Neural cell (in vitro differentiated cells): ENCODE data around the gene FNDC3B. TPM values are rescaled to one million over a fixed set of nuclear protein-coding genes. Genes with fewer than 3 reads are reported as not detected.

Experiments
- H2AFZ ChIP-seq: fragments of 200-600, 300-800 bp; sonication (generic), shearing (Covaris generic); 2 replicates; pipeline ENCODE4 v1.6.0; 2014; ENCODE audit warnings: low read depth, mild to moderate bottlenecking, antibody characterized with exemption, low read length, moderate library complexity
- H3F3A ChIP-seq: fragments of 200-600 bp; shearing (Covaris generic); 2 replicates; pipeline ENCODE4 v1.6.1; 2016; ENCODE audit warnings: mild to moderate bottlenecking, moderate library complexity, mixed read lengths, antibody characterized with exemption, low read length; ENCODE audit not compliant: insufficient read depth, poor library complexity, severe bottlenecking
- H3K27ac ChIP-seq: fragments of 200-600, 300-800 bp; sonication (generic), shearing (Covaris generic); 2 replicates; pipeline ENCODE4 v1.5.1; 2014; ENCODE audit warnings: mild to moderate bottlenecking, low read length, moderate library complexity
- H3K27me3 ChIP-seq: fragments of 300-800, 200-600 bp; sonication (generic), shearing (Covaris generic); 2 replicates; pipeline ENCODE4 v1.6.0; 2014; ENCODE audit warnings: mild to moderate bottlenecking, low read depth, low read length, moderate library complexity; ENCODE audit not compliant: insufficient read depth
- H3K36me3 ChIP-seq: fragments of 300-800, 200-600 bp; sonication (generic), shearing (Covaris generic); 2 replicates; pipeline ENCODE4 v1.5.1; 2014; ENCODE audit warnings: mild to moderate bottlenecking, antibody characterized with exemption, low read length, moderate library complexity; ENCODE audit not compliant: insufficient read depth
- H3K4me2 ChIP-seq: fragments of 300-800, 200-600 bp; sonication (generic), shearing (Covaris generic); 2 replicates; pipeline ENCODE4 v1.6.0; 2014; ENCODE audit warnings: mild to moderate bottlenecking, low read length
- H3K4me3 ChIP-seq: fragments of 300-800, 200-600 bp; sonication (generic), shearing (Covaris generic); 2 replicates; pipeline ENCODE4 v1.5.1; 2014; ENCODE audit warnings: mild to moderate bottlenecking, low read length, moderate library complexity
- H3K79me2 ChIP-seq: fragments of 200-600 bp; shearing (Covaris generic); replicated peaks from 2 replicates; pipeline ENCODE4 v1.6.0; 2014; ENCODE audit warnings: mild to moderate bottlenecking, low read length, moderate library complexity; ENCODE audit not compliant: insufficient read depth
- H3K9ac ChIP-seq: fragments of 300-800, 200-600 bp; sonication (generic), shearing (Covaris generic); 2 replicates; pipeline ENCODE4 v1.6.1; 2016; ENCODE audit warnings: mild to moderate bottlenecking, low read length, mixed read lengths
- H3K9me2 ChIP-seq: fragments of 200-600 bp; shearing (Covaris generic); 2 replicates; pipeline ENCODE4 v1.6.1; 2016; ENCODE audit warnings: mild to moderate bottlenecking, low read length, mixed read lengths; ENCODE audit not compliant: insufficient read depth
- H3K9me3 ChIP-seq: fragments of 200-600, 300-800 bp; sonication (generic), shearing (Covaris generic); 2 replicates; pipeline ENCODE4 v1.6.1; 2016; ENCODE audit warnings: mild to moderate bottlenecking, mixed run types, low read length, moderate library complexity, mixed read lengths
- H4K20me1 ChIP-seq: fragments of 200-600 bp; shearing (Covaris generic); 2 replicates; pipeline ENCODE4 v1.6.1; 2016; ENCODE audit warnings: mild to moderate bottlenecking, mixed run types; ENCODE audit not compliant: insufficient read depth
- EP300 ChIP-seq: fragments of 450-650 bp; conservative IDR thresholded peaks from 2 replicates; pipeline ENCODE4 v1.6.1; 2014; ENCODE audit warnings: antibody characterized with exemption, mild to moderate bottlenecking, moderate library complexity; ENCODE audit not compliant: poor library complexity, severe bottlenecking
- EZH2 ChIP-seq: fragments of 200-600, 300-800 bp; shearing (Covaris generic), sonication (generic); IDR thresholded peaks from 2 replicates; pipeline ENCODE4 v1.6.1; 2014; ENCODE audit warnings: antibody characterized with exemption, low read length, borderline replicate concordance, mild to moderate bottlenecking; ENCODE audit not compliant: insufficient read depth, poor library complexity, severe bottlenecking
- MXI1 ChIP-seq: fragments of 450-650 bp; conservative IDR thresholded peaks from 2 replicates; pipeline ENCODE4 v1.6.1; 2014; ENCODE audit warnings: antibody characterized with exemption, mild to moderate bottlenecking; ENCODE audit not compliant: poor library complexity, severe bottlenecking
- POLR2AphosphoS5 ChIP-seq: IDR thresholded peaks from 2 replicates; pipeline ENCODE4 v1.6.1; 2012
- RAD21 ChIP-seq: fragments of 450-650 bp; conservative IDR thresholded peaks from 2 replicates; pipeline ENCODE4 v1.6.1; 2014; ENCODE audit warnings: antibody characterized with exemption, mild to moderate bottlenecking, moderate library complexity
- SMC3 ChIP-seq: fragments of 450-650 bp; conservative IDR thresholded peaks from 2 replicates; pipeline ENCODE4 v1.6.1; 2014; ENCODE audit warnings: antibody characterized with exemption, mild to moderate bottlenecking, moderate library complexity; ENCODE audit not compliant: poor library complexity
- TAF1 ChIP-seq: IDR thresholded peaks from 2 replicates; pipeline ENCODE4 v1.6.1; 2012; ENCODE audit warnings: low read depth
- polyA plus RNA-seq: library from polyadenylated mRNA; depleted of rRNA; stranded (reverse); fragments of >200 nt; gene quantifications from 2 replicates; pipeline ENCODE4 v1.2.3, GENCODE V29; 2014
- TF ChIP-seq, protein P1 (sequence below): fragments of 450-650 bp; IDR thresholded peaks from 2 replicates; pipeline ENCODE4 v1.5.1; 2014; ENCODE audit warnings: antibody characterized with exemption, mild to moderate bottlenecking, moderate library complexity; ENCODE audit not compliant: poor library complexity, severe bottlenecking
- TF ChIP-seq, protein P2 (sequence below): IDR thresholded peaks from 2 replicates; pipeline ENCODE4 v1.6.1; 2012; ENCODE audit warnings: borderline replicate concordance

FNDC3B gene
- polyA plus RNA-seq, 1 donor from 2014 or later, result 4.9 TPM

DNA sequence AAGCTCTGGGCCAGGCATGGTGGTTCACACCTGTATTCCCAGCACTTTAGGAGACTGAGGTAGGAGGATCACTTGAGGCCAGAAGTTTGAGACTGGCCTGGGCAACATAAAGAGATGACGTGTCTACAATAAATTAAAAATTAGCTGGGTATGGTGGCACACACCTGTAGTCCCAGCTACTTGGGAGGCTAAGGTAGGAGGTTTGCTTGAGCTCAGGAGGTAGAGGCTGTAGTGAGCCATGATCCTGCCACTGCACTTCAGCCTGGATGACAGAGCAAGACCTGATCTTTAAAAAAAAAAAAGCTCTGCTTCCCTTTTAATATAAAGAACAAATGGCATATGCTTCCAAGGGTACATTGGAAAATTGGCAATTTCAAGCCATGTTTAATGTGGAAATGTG is 46.7 kb downstream of the FNDC3B start:
- Histone ChIP-seq H3K4me2 (no peak overlapping the region), H2AFZ (no peak overlapping the region), H3K9ac (no peak overlapping the region), H3K9me2 (no peaks in the 10 kb centered on the region), H3K4me3 (no peak overlapping the region), H4K20me1 (no peaks in the 10 kb centered on the region), H3K27me3 (no peaks in the 10 kb centered on the region), H3F3A (no peaks in the 10 kb centered on the region), H3K36me3 (no peaks in the 10 kb centered on the region), H3K9me3 (no peaks in the 10 kb centered on the region), H3K27ac (no peak overlapping the region), H3K79me2 (peaks cover 26% of the 10 kb centered on the region)
- TF ChIP-seq POLR2AphosphoS5 (no peak), EP300 (no peak), TAF1 (no peak), SMC3 (no peak), MXI1 (no peak), EZH2 (no peak)
- TF ChIP-seq, protein P1, sequence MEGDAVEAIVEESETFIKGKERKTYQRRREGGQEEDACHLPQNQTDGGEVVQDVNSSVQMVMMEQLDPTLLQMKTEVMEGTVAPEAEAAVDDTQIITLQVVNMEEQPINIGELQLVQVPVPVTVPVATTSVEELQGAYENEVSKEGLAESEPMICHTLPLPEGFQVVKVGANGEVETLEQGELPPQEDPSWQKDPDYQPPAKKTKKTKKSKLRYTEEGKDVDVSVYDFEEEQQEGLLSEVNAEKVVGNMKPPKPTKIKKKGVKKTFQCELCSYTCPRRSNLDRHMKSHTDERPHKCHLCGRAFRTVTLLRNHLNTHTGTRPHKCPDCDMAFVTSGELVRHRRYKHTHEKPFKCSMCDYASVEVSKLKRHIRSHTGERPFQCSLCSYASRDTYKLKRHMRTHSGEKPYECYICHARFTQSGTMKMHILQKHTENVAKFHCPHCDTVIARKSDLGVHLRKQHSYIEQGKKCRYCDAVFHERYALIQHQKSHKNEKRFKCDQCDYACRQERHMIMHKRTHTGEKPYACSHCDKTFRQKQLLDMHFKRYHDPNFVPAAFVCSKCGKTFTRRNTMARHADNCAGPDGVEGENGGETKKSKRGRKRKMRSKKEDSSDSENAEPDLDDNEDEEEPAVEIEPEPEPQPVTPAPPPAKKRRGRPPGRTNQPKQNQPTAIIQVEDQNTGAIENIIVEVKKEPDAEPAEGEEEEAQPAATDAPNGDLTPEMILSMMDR, result no peak
- TF ChIP-seq, protein P2, sequence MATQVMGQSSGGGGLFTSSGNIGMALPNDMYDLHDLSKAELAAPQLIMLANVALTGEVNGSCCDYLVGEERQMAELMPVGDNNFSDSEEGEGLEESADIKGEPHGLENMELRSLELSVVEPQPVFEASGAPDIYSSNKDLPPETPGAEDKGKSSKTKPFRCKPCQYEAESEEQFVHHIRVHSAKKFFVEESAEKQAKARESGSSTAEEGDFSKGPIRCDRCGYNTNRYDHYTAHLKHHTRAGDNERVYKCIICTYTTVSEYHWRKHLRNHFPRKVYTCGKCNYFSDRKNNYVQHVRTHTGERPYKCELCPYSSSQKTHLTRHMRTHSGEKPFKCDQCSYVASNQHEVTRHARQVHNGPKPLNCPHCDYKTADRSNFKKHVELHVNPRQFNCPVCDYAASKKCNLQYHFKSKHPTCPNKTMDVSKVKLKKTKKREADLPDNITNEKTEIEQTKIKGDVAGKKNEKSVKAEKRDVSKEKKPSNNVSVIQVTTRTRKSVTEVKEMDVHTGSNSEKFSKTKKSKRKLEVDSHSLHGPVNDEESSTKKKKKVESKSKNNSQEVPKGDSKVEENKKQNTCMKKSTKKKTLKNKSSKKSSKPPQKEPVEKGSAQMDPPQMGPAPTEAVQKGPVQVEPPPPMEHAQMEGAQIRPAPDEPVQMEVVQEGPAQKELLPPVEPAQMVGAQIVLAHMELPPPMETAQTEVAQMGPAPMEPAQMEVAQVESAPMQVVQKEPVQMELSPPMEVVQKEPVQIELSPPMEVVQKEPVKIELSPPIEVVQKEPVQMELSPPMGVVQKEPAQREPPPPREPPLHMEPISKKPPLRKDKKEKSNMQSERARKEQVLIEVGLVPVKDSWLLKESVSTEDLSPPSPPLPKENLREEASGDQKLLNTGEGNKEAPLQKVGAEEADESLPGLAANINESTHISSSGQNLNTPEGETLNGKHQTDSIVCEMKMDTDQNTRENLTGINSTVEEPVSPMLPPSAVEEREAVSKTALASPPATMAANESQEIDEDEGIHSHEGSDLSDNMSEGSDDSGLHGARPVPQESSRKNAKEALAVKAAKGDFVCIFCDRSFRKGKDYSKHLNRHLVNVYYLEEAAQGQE, result no peak

DNA sequence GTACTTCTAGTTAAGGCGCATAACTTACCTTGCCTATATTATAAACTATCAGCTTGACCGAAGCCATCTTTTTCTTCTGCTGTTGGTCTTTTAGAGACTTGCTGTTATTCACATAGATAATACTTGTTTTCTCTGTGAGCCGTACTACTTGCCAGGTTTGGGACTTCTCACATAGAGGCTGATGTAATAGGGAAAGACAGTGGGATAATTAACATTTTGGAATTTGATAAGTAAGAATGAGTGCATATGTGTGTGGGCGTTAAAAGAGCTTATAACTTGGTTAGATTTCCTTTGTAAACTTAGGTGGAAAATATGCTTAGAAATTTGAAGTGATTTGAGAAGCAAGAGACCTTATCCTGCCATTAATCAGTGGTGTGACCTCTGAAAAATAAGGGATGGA is 47.8 kb downstream of the FNDC3B start:
- H3K4me2 ChIP-seq, result no peak overlapping the region
- no peaks in the 10 kb centered on the region for H3K36me3 ChIP-seq
- H4K20me1 ChIP-seq, result no peaks in the 10 kb centered on the region
- H2AFZ ChIP-seq, result no peak overlapping the region
- H3K79me2 ChIP-seq, result peaks cover 26% of the 10 kb centered on the region
- no peak for TF ChIP-seq POLR2AphosphoS5
- no peak for TF ChIP-seq MXI1
- TF ChIP-seq, protein P2, result no peak
- no peak for TF ChIP-seq SMC3
- no peak for TF ChIP-seq RAD21
- no peak for TF ChIP-seq TAF1
- TF ChIP-seq, protein P1, result no peak
- no peak for TF ChIP-seq EZH2
- no peak for TF ChIP-seq EP300
- H3K4me3 ChIP-seq, result no peak overlapping the region
- no peaks in the 10 kb centered on the region for H3K9me3 ChIP-seq
- H3K27me3 ChIP-seq, result no peaks in the 10 kb centered on the region
- no peak overlapping the region for H3K27ac ChIP-seq
- no peaks in the 10 kb centered on the region for H3F3A ChIP-seq
- H3K9ac ChIP-seq, result no peak overlapping the region
- no peaks in the 10 kb centered on the region for H3K9me2 ChIP-seq
